H9 (cell line): ENCODE measurements around the gene SCN8A. TPM values are rescaled to one million over a fixed set of nuclear protein-coding genes. Genes with fewer than 3 reads are reported as not detected.
A peak's percentile ranks its signal among the peaks of the same experiment; 100 is the strongest.

Experiments
- DNase-seq: peaks from one replicate; pipeline ENCODE4 v3.0.0-alpha.2; 2017
- H2AFZ ChIP-seq: one replicate; pipeline ENCODE4 v1.6.1; 2013; ENCODE audit warnings: mild to moderate bottlenecking, low read length, control low read depth, moderate library complexity
- H2AK5ac ChIP-seq: 2 replicates; pipeline ENCODE4 v1.6.1; 2013; ENCODE audit warnings: low read length, control low read depth, mixed read lengths; ENCODE audit not compliant: insufficient read length
- H2BK120ac ChIP-seq: one replicate; pipeline ENCODE4 v1.6.1; 2013; ENCODE audit warnings: low read depth, mild to moderate bottlenecking, low read length, control low read depth, inconsistent platforms; ENCODE audit not compliant: poor library complexity, severe bottlenecking
- H2BK12ac ChIP-seq: 2 replicates; pipeline ENCODE4 v1.6.1; 2013; ENCODE audit warnings: low read length, control low read depth, mixed read lengths, low read depth; ENCODE audit not compliant: insufficient read length
- H2BK15ac ChIP-seq: 2 replicates; pipeline ENCODE4 v1.6.1; 2013; ENCODE audit warnings: low read depth, low read length, control low read depth
- H2BK20ac ChIP-seq: one replicate; pipeline ENCODE4 v1.6.1; 2013; ENCODE audit warnings: low read depth, mild to moderate bottlenecking, low read length, control low read depth, inconsistent platforms; ENCODE audit not compliant: poor library complexity, severe bottlenecking
- H2BK5ac ChIP-seq: 2 replicates; pipeline ENCODE4 v1.6.1; 2013; ENCODE audit warnings: low read length, control low read depth, mixed read lengths; ENCODE audit not compliant: insufficient read length
- H3K14ac ChIP-seq: 2 replicates; pipeline ENCODE4 v1.6.1; 2013; ENCODE audit warnings: low read length, control low read depth; ENCODE audit not compliant: insufficient read depth
- H3K18ac ChIP-seq: 2 replicates; pipeline ENCODE4 v1.6.1; 2013; ENCODE audit warnings: low read depth, mild to moderate bottlenecking, mixed read lengths, low read length, control low read depth; ENCODE audit not compliant: insufficient read length
- H3K23ac ChIP-seq: 2 replicates; pipeline ENCODE4 v1.6.1; 2013; ENCODE audit warnings: low read length, control low read depth, mixed read lengths, low read depth; ENCODE audit not compliant: insufficient read length
- H3K23me2 ChIP-seq: 2 replicates; pipeline ENCODE4 v1.6.1; 2013; ENCODE audit warnings: low read depth, mild to moderate bottlenecking, mixed read lengths, low read length, control low read depth; ENCODE audit not compliant: insufficient read length, poor library complexity, severe bottlenecking
- H3K27ac ChIP-seq: 2 replicates; pipeline ENCODE4 v1.5.1; 2013; ENCODE audit warnings: low read length, control low read depth, mixed read lengths, low read depth; ENCODE audit not compliant: insufficient read length
- H3K27me3 ChIP-seq: 2 replicates; pipeline ENCODE4 v1.6.1; 2013; ENCODE audit warnings: low read length, control low read depth, inconsistent platforms; ENCODE audit not compliant: insufficient read depth
- H3K4ac ChIP-seq: 2 replicates; pipeline ENCODE4 v1.6.1; 2013; ENCODE audit warnings: low read depth, mild to moderate bottlenecking, control low read depth, inconsistent platforms, low read length, moderate library complexity
- H3K4me1 ChIP-seq: 2 replicates; pipeline ENCODE4 v1.6.1; 2013; ENCODE audit warnings: low read length, control low read depth, inconsistent platforms; ENCODE audit not compliant: insufficient read depth
- H3K4me2 ChIP-seq: 2 replicates; pipeline ENCODE4 v1.6.1; 2013; ENCODE audit warnings: low read length, control low read depth, mixed read lengths; ENCODE audit not compliant: insufficient read length, insufficient read depth
- H3K56ac ChIP-seq: 2 replicates; pipeline ENCODE4 v1.6.1; 2013; ENCODE audit warnings: low read depth, mild to moderate bottlenecking, mixed read lengths, low read length, control low read depth; ENCODE audit not compliant: insufficient read length
- H3K79me1 ChIP-seq: 2 replicates; pipeline ENCODE4 v1.6.1; 2013; ENCODE audit warnings: low read depth, mild to moderate bottlenecking, moderate library complexity, low read length, control low read depth, inconsistent platforms; ENCODE audit not compliant: insufficient read depth, poor library complexity, severe bottlenecking
- H3K79me2 ChIP-seq: 2 replicates; pipeline ENCODE4 v1.6.1; 2013; ENCODE audit warnings: low read length, control low read depth, inconsistent platforms; ENCODE audit not compliant: insufficient read depth
- H3K9ac ChIP-seq: 2 replicates; pipeline ENCODE4 v1.6.1; 2013; ENCODE audit warnings: low read length, control low read depth, mixed read lengths; ENCODE audit not compliant: insufficient read length; ENCODE audit errors: extremely low read depth
- H3K9me3 ChIP-seq: one replicate; pipeline ENCODE4 v1.6.1; 2013; ENCODE audit warnings: low read depth, low read length, inconsistent platforms; ENCODE audit not compliant: control insufficient read depth
- H3T11ph ChIP-seq: one replicate; pipeline ENCODE4 v1.6.1; 2013; ENCODE audit warnings: mild to moderate bottlenecking, low read length, control low read depth, inconsistent platforms
- H4K20me1 ChIP-seq: one replicate; pipeline ENCODE4 v1.6.1; 2013; ENCODE audit not compliant: control insufficient read depth, insufficient read length, insufficient read depth
- H4K5ac ChIP-seq: 2 replicates; pipeline ENCODE4 v1.6.1; 2013; ENCODE audit warnings: low read depth, mild to moderate bottlenecking, mixed read lengths, low read length, control low read depth; ENCODE audit not compliant: insufficient read length
- H4K8ac ChIP-seq: replicated peaks from 2 replicates; pipeline ENCODE4 v1.6.1; 2013; ENCODE audit warnings: low read length, control low read depth, mixed read lengths, low read depth; ENCODE audit not compliant: insufficient read length
- H4K91ac ChIP-seq: 2 replicates; pipeline ENCODE4 v1.6.1; 2013; ENCODE audit warnings: low read depth, mild to moderate bottlenecking, moderate library complexity, mixed read lengths, low read length, control low read depth; ENCODE audit not compliant: insufficient read length
- H3K27ac Mint-ChIP-seq, 3 experiments: 2 replicates in 2 of 3; 3 replicates in 1 of 3; pipeline ENCODE4 v1.8.0; 2020 to 2021; ENCODE audit warnings: mixed read lengths in 3 of 3, mild to moderate bottlenecking in 1 of 3, moderate library complexity in 1 of 3
- H3K27me3 Mint-ChIP-seq: 2 replicates; pipeline ENCODE4 v1.8.0; 2021; ENCODE audit warnings: low read depth, mild to moderate bottlenecking, moderate library complexity, mixed read lengths
- H3K36me3 Mint-ChIP-seq, 3 experiments: 2 replicates in 2 of 3; 3 replicates in 1 of 3; pipeline ENCODE4 v1.8.0; 2020 to 2021; ENCODE audit warnings: low read depth in 3 of 3, mixed read lengths in 3 of 3; ENCODE audit not compliant: insufficient read depth in 1 of 3
- H3K4me1 Mint-ChIP-seq, 2 experiments: 2 replicates each; pipeline ENCODE4 v1.8.0; 2020; ENCODE audit warnings: mixed read lengths in 2 of 2
- H3K4me3 Mint-ChIP-seq, 2 experiments: 2 replicates in 1 of 2; 3 replicates in 1 of 2; pipeline ENCODE4 v1.8.0; 2020 to 2021; ENCODE audit warnings: mild to moderate bottlenecking in 2 of 2, mixed read lengths in 2 of 2, moderate library complexity in 1 of 2
- H3K9me3 Mint-ChIP-seq, 2 experiments: 2 replicates in 1 of 2; 3 replicates in 1 of 2; pipeline ENCODE4 v1.8.0; 2020; ENCODE audit warnings: mild to moderate bottlenecking in 2 of 2, mixed read lengths in 2 of 2, moderate library complexity in 1 of 2
- WGBS: extraction: QIAGEN DNeasy Blood & Tissue Kit; methylation state at CpG from one replicate; pipeline ENCODE4 v1.1.7; 2013; ENCODE audit warnings: missing lambda C conversion rate, low lambda C conversion rate, mixed read lengths; ENCODE audit not compliant: insufficient read length; ENCODE audit errors: extremely low coverage; 5-methylcytosine and 5-hydroxymethylcytosine counted together
- total RNA-seq: library from RNA; stranded (reverse); gene quantifications from 2 replicates; pipeline ENCODE4 v1.2.1, GENCODE V29; 2021
- TF ChIP-seq, protein P1 (sequence below): fragments of 200-600 bp; sonication (generic); conservative IDR thresholded peaks from 3 replicates; pipeline ENCODE4 v1.8.0; 2021; ENCODE audit warnings: antibody characterized with exemption, mild to moderate bottlenecking

SCN8A gene
- total RNA-seq, 1 experiment from 2014 or later: 15.2 TPM

- Histone ChIP-seq H2BK120ac (no peak overlapping the region), H3K18ac (no peak overlapping the region), H2BK20ac (no peak overlapping the region), H2BK12ac (no peak overlapping the region), H2AK5ac (no peak overlapping the region), H4K20me1 (no peaks in the 10 kb centered on the region), H3K79me2 (no peaks in the 10 kb centered on the region), H3K27me3 (no peaks in the 10 kb centered on the region), H4K91ac (no peak overlapping the region), H3K14ac (no peak overlapping the region), H3K4me2 (no peak overlapping the region), H3K9me3 (no peaks in the 10 kb centered on the region), H3K4me1 (peaks cover 2% of the 10 kb centered on the region; the same call in 1 of the 2 replicates), H3T11ph (no peak overlapping the region), H3K56ac (no peak overlapping the region), H3K4ac (no peak overlapping the region), H3K23me2 (no peaks in the 10 kb centered on the region), H3K9ac (no peak overlapping the region), H4K8ac (no peak overlapping the region), H4K5ac (no peak overlapping the region), H2BK5ac (no peak overlapping the region), H3K23ac (no peak overlapping the region), H2AFZ (no peak overlapping the region), H2BK15ac (no peak overlapping the region), H3K79me1 (peaks cover 3% of the 10 kb centered on the region), H3K27ac (no peak overlapping the region)
- H3K27ac Mint-ChIP-seq: peak overlapping the region in 2 of 3 experiments; percentile 62 to 93; a peak in 3 of 7 replicates
- no peak for DNase-seq
- no peaks in the 10 kb centered on the region for H3K27me3 Mint-ChIP-seq
- H3K4me1 Mint-ChIP-seq: peaks cover 40 to 41% of the 10 kb centered on the region in 2 experiments
- H3K36me3 Mint-ChIP-seq: peaks cover 14 to 21% (median 20%) of the 10 kb centered on the region in 3 experiments
- H3K9me3 Mint-ChIP-seq: no peaks in the 10 kb centered on the region
- TF ChIP-seq, protein P1, sequence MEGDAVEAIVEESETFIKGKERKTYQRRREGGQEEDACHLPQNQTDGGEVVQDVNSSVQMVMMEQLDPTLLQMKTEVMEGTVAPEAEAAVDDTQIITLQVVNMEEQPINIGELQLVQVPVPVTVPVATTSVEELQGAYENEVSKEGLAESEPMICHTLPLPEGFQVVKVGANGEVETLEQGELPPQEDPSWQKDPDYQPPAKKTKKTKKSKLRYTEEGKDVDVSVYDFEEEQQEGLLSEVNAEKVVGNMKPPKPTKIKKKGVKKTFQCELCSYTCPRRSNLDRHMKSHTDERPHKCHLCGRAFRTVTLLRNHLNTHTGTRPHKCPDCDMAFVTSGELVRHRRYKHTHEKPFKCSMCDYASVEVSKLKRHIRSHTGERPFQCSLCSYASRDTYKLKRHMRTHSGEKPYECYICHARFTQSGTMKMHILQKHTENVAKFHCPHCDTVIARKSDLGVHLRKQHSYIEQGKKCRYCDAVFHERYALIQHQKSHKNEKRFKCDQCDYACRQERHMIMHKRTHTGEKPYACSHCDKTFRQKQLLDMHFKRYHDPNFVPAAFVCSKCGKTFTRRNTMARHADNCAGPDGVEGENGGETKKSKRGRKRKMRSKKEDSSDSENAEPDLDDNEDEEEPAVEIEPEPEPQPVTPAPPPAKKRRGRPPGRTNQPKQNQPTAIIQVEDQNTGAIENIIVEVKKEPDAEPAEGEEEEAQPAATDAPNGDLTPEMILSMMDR: no peak
- no CpG with 5 or more reads among the region's 5 CpGs for WGBS
- no peak overlapping the region for H3K4me3 Mint-ChIP-seq
Measured at GRCh38 chr12:51666696-51667095, 75.7 kb downstream of the SCN8A start.
